T-helper 2 cell (primary cell): ENCODE results near the gene EPB41L4B.

Experiments
- DNase-seq, 5 experiments: peaks; one replicate each; pipeline versions ENCODE4 v3.0.0 to v3.0.0-alpha.2; 2012 to 2022

EPB41L4B gene

GRCh38 chr9:109320331-109320741 is 523 bp downstream of the EPB41L4B start:
- DNase-seq = peak in 1 of 5 experiments; percentile 29

GRCh38 chr9:109319626-109320241 is 1.1 kb downstream of the EPB41L4B start:
- DNase-seq = peak in 1 of 5 experiments; percentile 50

GRCh38 chr9:109319017-109319625 is 1.7 kb downstream of the EPB41L4B start:
- DNase-seq = no peak

- no peak for DNase-seq
Measured at GRCh38 chr9:109317979-109318741, 2.7 kb downstream of the EPB41L4B start.

- DNase-seq = no peak
Measured at GRCh38 chr9:109317311-109317978, 3.4 kb downstream of the EPB41L4B start.

GRCh38 chr9:109316207-109316640 is 4.6 kb downstream of the EPB41L4B start:
- DNase-seq = no peak

- DNase-seq = no peak
Measured at GRCh38 chr9:109315480-109316206, 5.2 kb downstream of the EPB41L4B start.

- no peak for DNase-seq
Measured at GRCh38 chr9:109314011-109314531, 6.8 kb downstream of the EPB41L4B start.

GRCh38 chr9:109313351-109313750 is 7.5 kb downstream of the EPB41L4B start:
- DNase-seq = no peak

- no peak for DNase-seq
Measured at GRCh38 chr9:109312783-109313182, 8.1 kb downstream of the EPB41L4B start.

GRCh38 chr9:109311731-109312130 is 9.1 kb downstream of the EPB41L4B start:
- peak in 1 of 5 experiments; percentile 60 for DNase-seq

GRCh38 chr9:109311286-109311685 is 9.6 kb downstream of the EPB41L4B start:
- DNase-seq = no peak

- no peak for DNase-seq
Measured at GRCh38 chr9:109310486-109310901, 10.4 kb downstream of the EPB41L4B start.

- DNase-seq = no peak
Measured at GRCh38 chr9:109309282-109309681, 11.6 kb downstream of the EPB41L4B start.

GRCh38 chr9:109307380-109308240 is 13.2 kb downstream of the EPB41L4B start:
- no peak for DNase-seq

GRCh38 chr9:109305801-109306200 is 15.1 kb downstream of the EPB41L4B start:
- no peak for DNase-seq

GRCh38 chr9:109304347-109304746 is 16.5 kb downstream of the EPB41L4B start:
- no peak for DNase-seq

- DNase-seq = no peak
Measured at GRCh38 chr9:109303900-109304299, 17.0 kb downstream of the EPB41L4B start.

GRCh38 chr9:109302606-109303005 is 18.3 kb downstream of the EPB41L4B start:
- DNase-seq = no peak

GRCh38 chr9:109301012-109301411 is 19.8 kb downstream of the EPB41L4B start:
- no peak for DNase-seq

- no peak for DNase-seq
Measured at GRCh38 chr9:109299891-109300290, 21.0 kb downstream of the EPB41L4B start.
